ENCODE data around the gene CD2AP. TPM values are rescaled to one million over a fixed set of nuclear protein-coding genes. Genes with fewer than 3 reads are reported as not detected.

Gene CD2AP
- total and polyA plus RNA-seq, 9 of the 15 experiments (the other 6 are each of a cell fraction or from before 2014, with no cell fraction given): 9.4 to 69.7 (median 38.7) TPM

- intact Hi-C loops (cut with micrococcal nuclease) (no loop called here), in situ Hi-C loops (cut with MboI) (no loop called here)
- 65% methylated on average over 2 of the region's 2 CpGs for WGBS (ENCODE audit: insufficient coverage, low coverage, missing lambda C conversion rate)
- H2AFZ ChIP-seq (ENCODE audit: low read depth, low read length): no peak overlapping the region
- H3K79me2 ChIP-seq (ENCODE audit: control insufficient read depth, insufficient read depth, low read length): peaks cover 80% of the 10 kb centered on the region
- peaks cover 5% of the 10 kb centered on the region; the same call in 1 of the 2 replicates for H4K20me1 ChIP-seq (replicated peaks; ENCODE audit: control insufficient read depth, insufficient read depth, low read length)
- H3K9ac ChIP-seq (ENCODE audit: insufficient read depth in 1 of 2, low read depth in 2 of 2, low read length in 2 of 2): no peak overlapping the region
- H3K4me2 ChIP-seq (ENCODE audit: insufficient read depth, low read length): no peak overlapping the region
- H3K4me3 ChIP-seq: no peak overlapping the region
- H3K27ac ChIP-seq (ENCODE audit: extremely low read depth, low read depth, low read length): no peak overlapping the region
- H3K27me3 ChIP-seq (ENCODE audit: control insufficient read depth in 2 of 2, insufficient read depth in 2 of 2, low read length in 2 of 2): no peaks in the 10 kb centered on the region
- H3K36me3 ChIP-seq (ENCODE audit: control insufficient read depth, insufficient read depth, low read length): peaks cover 29% of the 10 kb centered on the region
- no TSS peak for BruUV-seq (replicated peaks)
- H3K9me1 ChIP-seq (ENCODE audit: control insufficient read depth, insufficient read depth, low read length): no peaks in the 10 kb centered on the region
- ChIA-PET POLR2A (interaction anchor here (1.4 kb wide), 1 partner anchor 26 kb away, joined by 4 read pairs; the partner anchor contains the start of gene CD2AP), CTCF (ENCODE audit: low intra/inter-chr PET ratio) (no interaction called here)
- FAIRE-seq (no peak), DNase-seq (ENCODE audit: extremely low read depth in 1 of 4, low spot score in 3 of 4) (no peak), ATAC-seq (no peak)
- TF ChIP-seq ZNF316 (IDR thresholded peaks at IDR 0.05) (peak; percentile 96), MAFF (IDR thresholded peaks at IDR 0.05; ENCODE audit: low read length) (peak; percentile 87), HNRNPH1 (optimal IDR thresholded peaks at IDR 0.05; ENCODE audit: low read depth, low read length) (no peak), RBM22 (IDR thresholded peaks at IDR 0.05; ENCODE audit: low read depth, low read length, poor library complexity, severe bottlenecking) (no peak), MAFG (tag; conservative IDR thresholded peaks at IDR 0.05) (peak; percentile 80), KLF10 (CRISPR knock-in tag; IDR thresholded peaks at IDR 0.05) (no peak), MAFK (IDR thresholded peaks at IDR 0.05; ENCODE audit: low read length) (peak; percentile 84), ZNF778 (CRISPR knock-in tag; IDR thresholded peaks at IDR 0.05) (no peak), NR1H2 (CRISPR knock-in tag; IDR thresholded peaks at IDR 0.05) (no peak), ZFP30 (CRISPR knock-in tag; IDR thresholded peaks at IDR 0.05; ENCODE audit: borderline replicate concordance) (no peak), C11orf30 (IDR thresholded peaks at IDR 0.05; ENCODE audit: low read depth) (peak; percentile 92), RNF2 (IDR thresholded peaks at IDR 0.05) (no peak)
- 0 out of 2 replicates have a peak, but pooled peaks cover 2% of the 10 kb centered on the region for H3K9me3 ChIP-seq (replicated peaks; ENCODE audit: control insufficient read depth, insufficient read depth, low read depth, low read length)
- H3K4me1 ChIP-seq (replicated peaks in 1 of 2; ENCODE audit: control insufficient read depth in 2 of 2, insufficient read depth in 2 of 2, low read length in 2 of 2): peaks cover 11% of the 10 kb centered on the region in 2 experiments; a peak in 3 of 5 replicates
Observed at GRCh38 chr6:47502920-47503319, 25.3 kb downstream of the CD2AP start.
